HEK293T (cell line): Measurements from ENCODE around the gene LRP2.
"Not testable (repeated sequence)": the region's sequence is repeated elsewhere in the genome, so short reads cannot be mapped to it uniquely, and the experiment has no call there.

Source experiments
- CTCF ChIA-PET: fragments of 350-600 bp; formaldehyde crosslinking; extraction: SDS; loops from one replicate; lab custom pipeline; 2021; ENCODE audit warnings: antibody characterized with exemption, inconsistent platforms; lab: Yijun Ruan, JAX
- POLR2A ChIA-PET: fragments of 350-600 bp; formaldehyde crosslinking; extraction: SDS; loops from one replicate; lab custom pipeline; 2020; ENCODE audit warnings: antibody characterized with exemption, inconsistent platforms; lab: Yijun Ruan, JAX
- DNase-seq: peaks from one replicate; pipeline ENCODE4 v3.0.0; 2012; ENCODE audit warnings: mixed read lengths; ENCODE audit errors: extremely low spot score
- ARNT ChIP-seq: fragments of 450-650 bp; IDR thresholded peaks from 2 replicates; pipeline ENCODE4 v1.6.1; 2017; ENCODE audit warnings: mild to moderate bottlenecking
- BHLHE40 ChIP-seq: fragments of 450-650 bp; IDR thresholded peaks from 2 replicates; pipeline ENCODE4 v1.6.1; 2016; ENCODE audit warnings: mild to moderate bottlenecking, moderate library complexity, borderline replicate concordance
- CTBP1 ChIP-seq: fragments of 450-650 bp; IDR thresholded peaks from 2 replicates; pipeline ENCODE4 v1.6.1; 2016; ENCODE audit warnings: borderline replicate concordance
- ELF4 ChIP-seq: fragments of 450-650 bp; IDR thresholded peaks from 2 replicates; pipeline ENCODE4 v1.6.1; 2017; ENCODE audit warnings: antibody characterized with exemption
- FOXA1 ChIP-seq: fragments of 450-650 bp; IDR thresholded peaks from 2 replicates; pipeline ENCODE4 v1.6.1; 2016; ENCODE audit warnings: mild to moderate bottlenecking
- FOXK2 ChIP-seq: fragments of 450-650 bp; IDR thresholded peaks from 2 replicates; pipeline ENCODE4 v1.6.1; 2016; ENCODE audit warnings: mild to moderate bottlenecking
- FOXM1 ChIP-seq: fragments of 450-650 bp; IDR thresholded peaks from 2 replicates; pipeline ENCODE4 v1.6.1; 2017; ENCODE audit warnings: mild to moderate bottlenecking, borderline replicate concordance
- HDGF ChIP-seq: fragments of 450-650 bp; IDR thresholded peaks from 2 replicates; pipeline ENCODE4 v1.6.1; 2017; ENCODE audit warnings: antibody characterized with exemption, borderline replicate concordance
- L3MBTL2 ChIP-seq: fragments of 450-650 bp; conservative IDR thresholded peaks from 2 replicates; pipeline ENCODE4 v1.6.1; 2016; ENCODE audit warnings: mild to moderate bottlenecking
- LEF1 ChIP-seq: fragments of 450-650 bp; IDR thresholded peaks from 2 replicates; pipeline ENCODE4 v1.6.1; 2017; ENCODE audit warnings: mild to moderate bottlenecking, borderline replicate concordance
- NFRKB ChIP-seq: fragments of 450-650 bp; IDR thresholded peaks from 2 replicates; pipeline ENCODE4 v1.6.1; 2016; ENCODE audit warnings: mild to moderate bottlenecking, moderate library complexity
- PKNOX1 ChIP-seq: fragments of 450-650 bp; IDR thresholded peaks from 2 replicates; pipeline ENCODE4 v1.6.1; 2016
- SP1 ChIP-seq: fragments of 450-650 bp; IDR thresholded peaks from 2 replicates; pipeline ENCODE4 v1.6.1; 2017
- SUZ12 ChIP-seq: fragments of 450-650 bp; IDR thresholded peaks from 2 replicates; pipeline ENCODE4 v1.6.1; 2016; ENCODE audit warnings: mild to moderate bottlenecking
- TARDBP ChIP-seq: fragments of 450-650 bp; IDR thresholded peaks from 2 replicates; pipeline ENCODE4 v1.6.1; 2016
- ZNF384 ChIP-seq: fragments of 450-650 bp; IDR thresholded peaks from 2 replicates; pipeline ENCODE4 v1.6.1; 2016

LRP2 gene

GRCh38 chr2:169275696-169276444, 86.5 kb downstream of the LRP2 start:
- POLR2A ChIA-PET: no interaction called here
- DNase-seq: no peak
- CTCF ChIA-PET: interaction anchor here (1.0 kb wide), 1 partner anchor 167 kb away, joined by 8 read pairs; no protein-coding TSS in a partner anchor
- TF ChIP-seq FOXA1 (no peak), ELF4 (no peak), SUZ12 (no peak), NFRKB (no peak), BHLHE40 (no peak), LEF1 (no peak), ZNF384 (no peak), TARDBP (no peak), FOXM1 (no peak), HDGF (no peak), ARNT (no peak), FOXK2 (no peak), L3MBTL2 (no peak), PKNOX1 (no peak), CTBP1 (no peak)

GRCh38 chr2:169272010-169272409, 90.3 kb downstream of the LRP2 start:
- DNase-seq: no peak
- TF ChIP-seq CTBP1 (no peak), ELF4 (no peak), NFRKB (no peak), FOXA1 (no peak), FOXK2 (no peak), SP1 (no peak), SUZ12 (no peak), BHLHE40 (no peak), PKNOX1 (no peak), FOXM1 (no peak), TARDBP (no peak), ARNT (no peak), L3MBTL2 (no peak), HDGF (no peak), ZNF384 (no peak), LEF1 (no peak)
- POLR2A ChIA-PET: no interaction called here
- CTCF ChIA-PET: no interaction called here

GRCh38 chr2:169270574-169270973, 91.8 kb downstream of the LRP2 start:
- CTCF ChIA-PET, POLR2A ChIA-PET: not testable (repeated sequence)

GRCh38 chr2:169265591-169265990, 96.7 kb downstream of the LRP2 start:
- ChIA-PET CTCF (no interaction called here), POLR2A (no interaction called here)
- no peak for DNase-seq
- TF ChIP-seq CTBP1: no peak
- no peak for TF ChIP-seq SP1
- no peak for TF ChIP-seq TARDBP
- no peak for TF ChIP-seq LEF1
- no peak for TF ChIP-seq FOXA1
- no peak for TF ChIP-seq HDGF
- no peak for TF ChIP-seq ZNF384
- TF ChIP-seq NFRKB: no peak
- no peak for TF ChIP-seq ELF4

More at GRCh38 chr2:169270574-169270973, 91.8 kb downstream of the LRP2 start:
- not testable (repeated sequence) for DNase-seq

- DNase-seq: no peak
- TF ChIP-seq FOXK2 (no peak), ZNF384 (no peak), L3MBTL2 (no peak), NFRKB (no peak), BHLHE40 (no peak), FOXA1 (no peak)
- ChIA-PET POLR2A (no interaction called here), CTCF (no interaction called here)
Observed at GRCh38 chr2:169260846-169261642, 101.3 kb downstream of the LRP2 start.

- TF ChIP-seq LEF1 (no peak), TARDBP (no peak), PKNOX1 (no peak)
- CTCF ChIA-PET: no interaction called here
- POLR2A ChIA-PET: no interaction called here
- DNase-seq: peak; percentile 10
Observed at GRCh38 chr2:169260246-169260645, 102.1 kb downstream of the LRP2 start.
